Endothelial cell of umbilical vein (primary cell): ENCODE data around the gene FAM120B. TPM values are rescaled to one million over a fixed set of nuclear protein-coding genes. Genes with fewer than 3 reads are reported as not detected.

Experiments used
- BruUV-seq: library from RNA; stranded (reverse); fragments of 400-500 nt; replicated peaks from 2 replicates; lab custom pipeline; 2021; lab: Mats Ljungman, UMichigan
- CTCF ChIA-PET: fragments of 300-600, 350-600 bp; sonication (Branson Sonifier 250); formaldehyde crosslinking; loops from one replicate; lab custom pipeline; 2021; ENCODE audit warnings: antibody characterized with exemption, inconsistent platforms; lab: Charles Lee
- POLR2A ChIA-PET: fragments of 300-600, 350-600 bp; sonication (Branson Sonifier 250); formaldehyde crosslinking; loops from one replicate; lab custom pipeline; 2021; ENCODE audit warnings: antibody characterized with exemption, inconsistent platforms; lab: Charles Lee
- DNase-seq: peaks from one replicate; pipeline ENCODE4 v3.0.0-alpha.2; 2011; ENCODE audit warnings: low read depth, low spot score
- FAIRE-seq: peaks from 2 replicates; lab custom pipeline; 2011; peaks lifted over from hg19 to GRCh38; lab: Jason Lieb, UNC
- H2AFZ ChIP-seq: 2 replicates; pipeline ENCODE4 v1.6.0; 2012; ENCODE audit warnings: low read depth, low read length, control low read depth, inconsistent platforms
- H3K27ac ChIP-seq: 2 replicates; pipeline ENCODE4 v1.5.1; 2011; ENCODE audit warnings: low read depth, mild to moderate bottlenecking, control low read depth, low read length, moderate library complexity; ENCODE audit not compliant: insufficient read depth
- H3K27me3 ChIP-seq, 2 experiments: 2 replicates each; pipeline versions ENCODE4 v1.6.0 to v1.6.1; 2011; ENCODE audit warnings: low read length in 2 of 2, mixed read lengths in 1 of 2; ENCODE audit not compliant: control insufficient read depth in 2 of 2, insufficient read depth in 2 of 2
- H3K36me3 ChIP-seq, 2 experiments: 2 replicates in 1 of 2; 3 replicates in 1 of 2; pipeline ENCODE4 v1.5.1; 2011; ENCODE audit warnings: low read length in 2 of 2, mild to moderate bottlenecking in 1 of 2, moderate library complexity in 1 of 2; ENCODE audit not compliant: control insufficient read depth in 2 of 2, insufficient read depth in 2 of 2; ENCODE audit errors: extremely low read depth in 1 of 2
- H3K4me1 ChIP-seq: 3 replicates; pipeline ENCODE4 v1.5.1; 2011; ENCODE audit warnings: mild to moderate bottlenecking, low read length; ENCODE audit not compliant: control insufficient read depth, insufficient read depth; ENCODE audit errors: extremely low read depth
- H3K4me2 ChIP-seq: 2 replicates; pipeline ENCODE4 v1.6.1; 2011; ENCODE audit warnings: low read length, control low read depth, mixed read lengths; ENCODE audit not compliant: insufficient read depth
- H3K4me3 ChIP-seq, 3 experiments: fragments of 200-600 bp in 1 of 3; sonication (generic), shearing (Covaris generic) in 1 of 3; replicated peaks in 1 of 3; 2 replicates each; pipeline ENCODE4 v1.5.1; 2011 to 2016; ENCODE audit warnings: control low read depth in 3 of 3, low read length in 3 of 3, mild to moderate bottlenecking in 2 of 3, inconsistent platforms in 1 of 3, low read depth in 1 of 3, moderate library complexity in 1 of 3; ENCODE audit not compliant: insufficient read depth in 1 of 3
- H3K79me2 ChIP-seq: 2 replicates; pipeline ENCODE4 v1.6.0; 2012; ENCODE audit warnings: low read length, inconsistent platforms; ENCODE audit not compliant: control insufficient read depth, insufficient read depth
- H3K9ac ChIP-seq: replicated peaks from 2 replicates; pipeline ENCODE3; 2011; ENCODE audit warnings: low read length, control low read depth; ENCODE audit not compliant: insufficient read depth; ENCODE audit errors: extremely low read depth
- H3K9me1 ChIP-seq: replicated peaks from 3 replicates; pipeline ENCODE4 v1.6.0; 2011; ENCODE audit warnings: mild to moderate bottlenecking, low read length; ENCODE audit not compliant: control insufficient read depth, insufficient read depth; ENCODE audit errors: extremely low read depth
- H3K9me3 ChIP-seq: replicated peaks from 2 replicates; pipeline ENCODE4 v1.5.1; 2012; ENCODE audit warnings: low read length, inconsistent platforms; ENCODE audit not compliant: control insufficient read depth, insufficient read depth
- H4K20me1 ChIP-seq: replicated peaks from 2 replicates; pipeline ENCODE3; 2011; ENCODE audit warnings: mild to moderate bottlenecking, low read length; ENCODE audit not compliant: control insufficient read depth, insufficient read depth; ENCODE audit errors: extremely low read depth
- EZH2 ChIP-seq: IDR thresholded peaks from 2 replicates; pipeline ENCODE4 v1.6.1; 2012; ENCODE audit warnings: borderline replicate concordance, low read depth, mild to moderate bottlenecking, moderate library complexity, low read length, inconsistent platforms; ENCODE audit not compliant: severe bottlenecking
- FOS ChIP-seq: IDR thresholded peaks from 2 replicates; pipeline ENCODE4 v1.6.1; 2011; ENCODE audit warnings: mild to moderate bottlenecking, low read length, moderate library complexity, borderline replicate concordance; ENCODE audit not compliant: insufficient read depth
- GATA2 ChIP-seq: IDR thresholded peaks from 2 replicates; pipeline ENCODE4 v1.7.0; 2011; ENCODE audit warnings: low read depth, mild to moderate bottlenecking, moderate library complexity, mixed read lengths, low read length; ENCODE audit not compliant: insufficient read length, insufficient read depth
- JUN ChIP-seq: IDR thresholded peaks from 2 replicates; pipeline ENCODE4 v1.6.1; 2011; ENCODE audit warnings: borderline replicate concordance, low read depth; ENCODE audit not compliant: insufficient read length, insufficient read depth
- MYC ChIP-seq: IDR thresholded peaks from one replicate; pipeline ENCODE4 v1.6.1; 2011; ENCODE audit warnings: mild to moderate bottlenecking, low read depth, low read length
- POLR2A ChIP-seq: IDR thresholded peaks from 2 replicates; pipeline ENCODE4 v1.6.1; 2012; ENCODE audit warnings: low read depth, mild to moderate bottlenecking, control low read depth, low read length
- POLR2AphosphoS5 ChIP-seq: IDR thresholded peaks from 2 replicates; pipeline ENCODE4 v1.6.1; 2012; ENCODE audit warnings: low read depth, mild to moderate bottlenecking, control low read depth, low read length, moderate library complexity; ENCODE audit not compliant: insufficient read depth
- dilution Hi-C: fragments of 300-500 bp; cut with MboI; formaldehyde crosslinking; loops from one replicate; pipeline ENCODE4 v1.15.0; 2019; ENCODE audit warnings: low sequenced_read_pairs; ENCODE audit not compliant: extremely low pct_ligation_motif_present
- intact Hi-C: fragments of 100-400 bp; cut with micrococcal nuclease; formaldehyde crosslinking; loops from one replicate; pipeline ENCODE4 v1.10.0; 2022
- polyA plus RNA-seq, 4 experiments: library from polyadenylated mRNA; depleted of rRNA in 3 of 4; stranded (reverse) in 3 of 4; unstranded in 1 of 4; fragments of >200 nt; gene quantifications; 2 replicates each; pipeline versions ENCODE4 v1.2.1 to v1.2.3, GENCODE V29; 2011 to 2012; ENCODE audit warnings: missing spikeins in 1 of 4
- total RNA-seq: library from RNA; stranded (reverse); gene quantifications from 2 replicates; pipeline ENCODE4 v1.2.3, GENCODE V29; 2021
- TF ChIP-seq, protein P1 (sequence below): IDR thresholded peaks from 2 replicates; pipeline ENCODE4 v1.6.1; 2011; ENCODE audit not compliant: insufficient read depth, insufficient read length
- TF ChIP-seq, protein P2 (sequence below), 2 donors: IDR thresholded peaks; 1 replicate in 1 of 2; 2 replicates in 1 of 2; pipeline ENCODE4 v1.5.1; 2011; ENCODE audit warnings: low read length in 2 of 2, mild to moderate bottlenecking in 2 of 2, moderate library complexity in 2 of 2, control low read depth in 1 of 2, inconsistent platforms in 1 of 2, low read depth in 1 of 2; ENCODE audit not compliant: insufficient read depth in 1 of 2; ENCODE audit errors: extremely low read depth in 1 of 2

FAM120B gene
- total and polyA plus RNA-seq, 2 donors (not counting 3 experiments of a cell fraction or from before 2014, with no cell fraction given): 10.8 to 28.2 TPM

DNA sequence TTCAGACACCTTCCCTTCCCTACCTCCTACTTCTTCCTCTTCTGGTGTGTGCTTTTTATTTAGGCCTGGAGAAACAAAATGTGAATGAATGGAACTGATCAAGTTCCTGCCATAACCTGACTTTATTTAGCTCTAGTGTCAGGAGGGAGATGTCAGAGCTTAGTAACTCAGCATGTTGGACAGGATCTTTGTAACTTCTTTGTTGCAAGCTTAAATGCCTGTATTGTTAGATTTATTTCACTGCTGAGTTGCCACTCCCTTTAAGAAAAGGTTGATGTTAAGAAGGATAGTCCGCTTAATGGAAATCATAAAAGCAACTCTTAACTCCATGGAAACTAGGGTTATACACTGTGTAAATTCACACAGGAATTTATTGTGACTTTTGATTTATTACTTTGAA lies 2.2 kb downstream of the FAM120B start:
- H3K4me2 ChIP-seq: no peak overlapping the region
- H3K4me1 ChIP-seq: peaks cover 11% of the 10 kb centered on the region
- H3K27ac ChIP-seq: no peak overlapping the region
- FAIRE-seq: no peak
- TF ChIP-seq POLR2AphosphoS5: no peak
- TF ChIP-seq JUN: no peak
- TF ChIP-seq, protein P1, sequence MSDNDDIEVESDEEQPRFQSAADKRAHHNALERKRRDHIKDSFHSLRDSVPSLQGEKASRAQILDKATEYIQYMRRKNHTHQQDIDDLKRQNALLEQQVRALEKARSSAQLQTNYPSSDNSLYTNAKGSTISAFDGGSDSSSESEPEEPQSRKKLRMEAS: no peak
- TF ChIP-seq EZH2: no peak
- no peak for TF ChIP-seq GATA2
- TF ChIP-seq POLR2A: no peak
- no peak for TF ChIP-seq FOS
- TF ChIP-seq, protein P2, sequence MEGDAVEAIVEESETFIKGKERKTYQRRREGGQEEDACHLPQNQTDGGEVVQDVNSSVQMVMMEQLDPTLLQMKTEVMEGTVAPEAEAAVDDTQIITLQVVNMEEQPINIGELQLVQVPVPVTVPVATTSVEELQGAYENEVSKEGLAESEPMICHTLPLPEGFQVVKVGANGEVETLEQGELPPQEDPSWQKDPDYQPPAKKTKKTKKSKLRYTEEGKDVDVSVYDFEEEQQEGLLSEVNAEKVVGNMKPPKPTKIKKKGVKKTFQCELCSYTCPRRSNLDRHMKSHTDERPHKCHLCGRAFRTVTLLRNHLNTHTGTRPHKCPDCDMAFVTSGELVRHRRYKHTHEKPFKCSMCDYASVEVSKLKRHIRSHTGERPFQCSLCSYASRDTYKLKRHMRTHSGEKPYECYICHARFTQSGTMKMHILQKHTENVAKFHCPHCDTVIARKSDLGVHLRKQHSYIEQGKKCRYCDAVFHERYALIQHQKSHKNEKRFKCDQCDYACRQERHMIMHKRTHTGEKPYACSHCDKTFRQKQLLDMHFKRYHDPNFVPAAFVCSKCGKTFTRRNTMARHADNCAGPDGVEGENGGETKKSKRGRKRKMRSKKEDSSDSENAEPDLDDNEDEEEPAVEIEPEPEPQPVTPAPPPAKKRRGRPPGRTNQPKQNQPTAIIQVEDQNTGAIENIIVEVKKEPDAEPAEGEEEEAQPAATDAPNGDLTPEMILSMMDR (IDR thresholded peaks at IDR 0.05; ENCODE audit: extremely low read depth in 1 of 2, insufficient read depth in 1 of 2, low read depth in 1 of 2, low read length in 2 of 2): no peak
- no peak for TF ChIP-seq MYC
- CTCF ChIA-PET: interaction anchor here (2.2 kb wide), 1 partner anchor 208 kb away, joined by 5 read pairs; no protein-coding TSS in a partner anchor
- H3K79me2 ChIP-seq: peaks cover 63% of the 10 kb centered on the region
- no peaks in the 10 kb centered on the region for H3K27me3 ChIP-seq
- no peak overlapping the region for H2AFZ ChIP-seq
- BruUV-seq: no TSS peak
- H3K4me3 ChIP-seq: no peak overlapping the region
- H3K36me3 ChIP-seq: no peaks in the 10 kb centered on the region
- POLR2A ChIA-PET: no interaction called here
- no peaks in the 10 kb centered on the region for H3K9me1 ChIP-seq
- no peaks in the 10 kb centered on the region for H4K20me1 ChIP-seq
- H3K9ac ChIP-seq: no peak overlapping the region
- no peaks in the 10 kb centered on the region for H3K9me3 ChIP-seq
- no peak for DNase-seq
- intact Hi-C loops: loop anchor here (5.0 kb wide), 4 partner anchors 209 to 606 kb away; partner anchors contain the start of genes C6orf120 and WDR27
- dilution Hi-C loops: no loop called here
